ENCODE data around the gene DCN.

Gene DCN

DNA sequence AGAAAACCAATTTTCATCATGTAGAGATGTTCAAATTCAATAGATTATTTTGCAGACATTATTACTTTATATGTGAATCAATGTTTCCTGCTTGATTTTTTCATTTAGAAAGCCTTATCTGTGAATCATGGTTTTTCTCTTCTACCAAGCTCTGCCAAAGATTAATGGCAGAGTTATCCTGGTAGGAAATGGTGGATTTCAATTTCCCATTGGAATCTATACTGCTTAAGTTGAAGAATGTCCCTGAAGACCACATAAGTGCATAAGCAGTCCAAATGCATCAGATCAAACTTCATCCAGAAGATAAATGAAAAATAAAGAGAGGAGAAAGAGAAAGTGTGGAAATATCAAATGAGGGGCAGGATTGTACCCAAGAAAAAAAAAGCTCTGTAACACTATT, 76.3 kb downstream of the DCN start:
- in situ Hi-C loops (cut with MboI; ENCODE audit: low sequenced_read_pairs, unreplicated experiment) = loop anchor here (10.0 kb wide), 1 partner anchor 121 kb away; no protein-coding TSS in a partner anchor

DNA sequence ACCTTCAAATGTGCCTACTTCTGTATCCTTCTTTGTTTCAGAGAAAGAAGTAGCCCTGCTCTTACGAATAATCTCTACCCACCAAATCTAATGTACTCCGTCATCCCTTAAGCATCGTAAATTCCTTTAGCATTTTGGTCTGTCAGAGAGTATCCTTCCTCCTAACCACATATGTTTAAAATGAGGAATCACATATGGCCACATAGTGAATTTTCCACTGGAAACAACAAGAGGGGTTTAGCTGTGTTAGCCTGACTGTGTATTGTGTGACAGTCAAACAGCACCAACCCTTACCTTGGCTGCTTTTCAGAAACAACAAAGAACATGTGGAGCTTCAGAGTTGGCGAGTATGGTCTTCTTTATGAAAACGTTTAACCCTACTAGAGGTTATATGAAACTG, 76.8 kb downstream of the DCN start:
- DNase-seq (ENCODE audit: low spot score) = no peak
- TF ChIP-seq, protein P1, sequence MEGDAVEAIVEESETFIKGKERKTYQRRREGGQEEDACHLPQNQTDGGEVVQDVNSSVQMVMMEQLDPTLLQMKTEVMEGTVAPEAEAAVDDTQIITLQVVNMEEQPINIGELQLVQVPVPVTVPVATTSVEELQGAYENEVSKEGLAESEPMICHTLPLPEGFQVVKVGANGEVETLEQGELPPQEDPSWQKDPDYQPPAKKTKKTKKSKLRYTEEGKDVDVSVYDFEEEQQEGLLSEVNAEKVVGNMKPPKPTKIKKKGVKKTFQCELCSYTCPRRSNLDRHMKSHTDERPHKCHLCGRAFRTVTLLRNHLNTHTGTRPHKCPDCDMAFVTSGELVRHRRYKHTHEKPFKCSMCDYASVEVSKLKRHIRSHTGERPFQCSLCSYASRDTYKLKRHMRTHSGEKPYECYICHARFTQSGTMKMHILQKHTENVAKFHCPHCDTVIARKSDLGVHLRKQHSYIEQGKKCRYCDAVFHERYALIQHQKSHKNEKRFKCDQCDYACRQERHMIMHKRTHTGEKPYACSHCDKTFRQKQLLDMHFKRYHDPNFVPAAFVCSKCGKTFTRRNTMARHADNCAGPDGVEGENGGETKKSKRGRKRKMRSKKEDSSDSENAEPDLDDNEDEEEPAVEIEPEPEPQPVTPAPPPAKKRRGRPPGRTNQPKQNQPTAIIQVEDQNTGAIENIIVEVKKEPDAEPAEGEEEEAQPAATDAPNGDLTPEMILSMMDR (IDR thresholded peaks at IDR 0.05; ENCODE audit: borderline replicate concordance, control extremely low read depth, extremely low read depth, insufficient read depth, missing control alignments) = no peak
- in situ Hi-C loops (cut with MboI; ENCODE audit: low sequenced_read_pairs, unreplicated experiment) = loop anchor here (10.0 kb wide), 1 partner anchor 121 kb away; no protein-coding TSS in a partner anchor

More for the DNA sequence above, 76.3 kb downstream of the DCN start:
- TF ChIP-seq, protein P1 (IDR thresholded peaks at IDR 0.05; ENCODE audit: borderline replicate concordance, control extremely low read depth, extremely low read depth, insufficient read depth, missing control alignments) = no peak
- no peak for DNase-seq (ENCODE audit: low spot score)

DNA sequence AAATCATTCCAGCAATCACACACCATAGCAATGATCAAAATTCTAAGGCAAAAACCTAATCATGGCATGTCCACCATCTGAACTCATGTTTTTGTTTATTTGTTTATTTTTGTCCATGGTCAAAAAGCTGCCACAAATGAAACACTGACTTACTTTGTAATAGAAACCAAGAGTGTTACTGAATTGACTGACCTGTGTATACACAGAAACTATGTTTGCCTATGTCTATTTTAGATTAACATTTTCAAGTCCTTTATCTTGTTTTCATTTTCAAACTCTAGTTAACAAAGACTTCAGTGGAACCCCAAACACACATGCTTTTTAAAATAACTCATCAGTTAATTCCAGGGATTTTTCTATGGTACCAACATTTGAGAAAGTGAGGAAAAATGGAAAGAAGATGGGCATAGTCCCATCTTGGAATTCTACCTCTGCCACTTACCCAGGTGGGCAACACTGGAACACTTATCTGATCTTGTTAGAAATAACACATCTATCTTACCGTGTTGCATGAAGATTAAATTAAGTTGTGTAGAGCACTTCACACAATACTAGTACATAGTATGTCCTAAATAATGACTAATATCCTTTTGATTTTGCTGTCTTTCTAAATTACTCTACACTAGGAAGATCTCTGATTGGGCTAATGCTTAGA, 77.7 kb downstream of the DCN start:
- in situ Hi-C loops (cut with MboI; ENCODE audit: low sequenced_read_pairs, unreplicated experiment) = loop anchor here (10.0 kb wide), 1 partner anchor 120 kb away; no protein-coding TSS in a partner anchor
- TF ChIP-seq, protein P1 (IDR thresholded peaks at IDR 0.05; ENCODE audit: borderline replicate concordance, control extremely low read depth, extremely low read depth, insufficient read depth, missing control alignments) = no peak
- no peak for DNase-seq (ENCODE audit: low spot score)

DNA sequence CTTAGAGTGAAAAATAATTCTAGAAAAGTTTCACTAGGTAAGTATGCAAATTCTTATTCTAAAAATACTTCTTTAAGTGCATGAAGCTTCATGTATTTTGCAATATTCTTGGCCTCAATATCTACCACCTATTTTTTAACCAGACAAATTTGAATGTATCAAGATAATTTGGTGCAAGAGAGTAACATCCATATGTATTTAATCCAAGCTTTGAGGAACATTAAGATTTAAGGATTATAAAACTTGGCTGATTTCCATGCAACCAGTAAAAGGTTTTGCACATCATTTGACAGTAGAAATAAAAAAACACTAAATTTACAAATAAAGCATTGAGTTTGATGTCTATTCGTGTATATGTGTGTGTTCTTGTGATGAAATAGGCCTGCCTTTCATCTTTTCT, 79.0 kb downstream of the DCN start:
- DNase-seq (ENCODE audit: low spot score) = no peak
- TF ChIP-seq, protein P1 (IDR thresholded peaks at IDR 0.05; ENCODE audit: borderline replicate concordance, control extremely low read depth, extremely low read depth, insufficient read depth, missing control alignments) = no peak
- in situ Hi-C loops (cut with MboI; ENCODE audit: low sequenced_read_pairs, unreplicated experiment) = loop anchor here (10.0 kb wide), 1 partner anchor 119 kb away; no protein-coding TSS in a partner anchor

DNA sequence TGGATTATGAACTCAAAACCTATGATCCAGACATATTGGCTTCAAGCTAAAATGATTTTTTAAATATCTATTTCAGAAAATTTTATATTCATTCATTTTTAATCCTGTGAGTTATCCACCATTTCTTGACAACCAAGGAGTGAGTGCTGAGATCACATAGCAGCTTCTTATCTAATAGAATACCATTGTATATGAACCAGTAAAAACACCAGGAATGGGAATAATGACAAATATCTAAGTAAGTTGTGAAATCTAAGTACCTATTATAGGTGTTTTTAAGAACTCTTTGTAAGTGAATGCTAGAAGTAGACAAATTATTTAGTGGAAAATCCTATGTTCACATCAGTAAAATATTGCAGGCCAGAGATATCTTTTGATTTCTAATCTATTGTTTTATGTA, 79.5 kb downstream of the DCN start:
- in situ Hi-C loops (cut with MboI; ENCODE audit: low sequenced_read_pairs, unreplicated experiment) = loop anchor here (10.0 kb wide), 1 partner anchor 118 kb away; no protein-coding TSS in a partner anchor
- TF ChIP-seq, protein P1 (IDR thresholded peaks at IDR 0.05; ENCODE audit: borderline replicate concordance, control extremely low read depth, extremely low read depth, insufficient read depth, missing control alignments) = no peak
- no peak for DNase-seq (ENCODE audit: low spot score)

DNA sequence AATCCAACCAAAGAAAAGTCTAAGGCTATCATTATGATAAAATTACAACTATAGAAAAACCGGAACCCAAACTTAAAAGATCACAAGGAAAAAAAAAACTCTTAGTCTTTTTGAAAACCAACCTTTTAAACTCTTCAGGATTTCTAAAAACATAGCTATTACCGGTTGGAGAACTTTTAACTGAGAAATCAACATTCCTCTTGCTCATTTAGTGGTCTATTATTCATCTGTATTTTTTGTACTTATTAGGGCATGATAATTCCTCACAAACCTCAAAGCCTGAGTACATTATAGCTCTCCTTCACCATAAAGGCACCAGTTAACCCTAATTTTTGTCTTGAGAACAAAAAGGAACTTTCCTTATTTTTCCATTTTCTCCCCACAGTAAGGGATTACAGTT, 81.7 kb downstream of the DCN start:
- TF ChIP-seq, protein P1 (IDR thresholded peaks at IDR 0.05; ENCODE audit: borderline replicate concordance, control extremely low read depth, extremely low read depth, insufficient read depth, missing control alignments) = no peak
- no peak for DNase-seq (ENCODE audit: low spot score)
- in situ Hi-C loops (cut with MboI; ENCODE audit: low sequenced_read_pairs, unreplicated experiment) = loop anchor here (10.0 kb wide), 1 partner anchor 116 kb away; no protein-coding TSS in a partner anchor

All from GM13976 (cell line).